K562 (cell line): Measurements from ENCODE around the gene THAP4. TPM values are rescaled to one million over a fixed set of nuclear protein-coding genes. Genes with fewer than 3 reads are reported as not detected.

ENCODE experiments used
- C11orf30 ChIP-seq: fragments of 450-650 bp; IDR thresholded peaks from 2 replicates; pipeline ENCODE4 v1.6.1; 2016; ENCODE audit warnings: low read depth, mild to moderate bottlenecking
- CXXC5 ChIP-seq: fragments of 250-450 bp; sonication (Bioruptor Pico); IDR thresholded peaks from 2 replicates; pipeline ENCODE4 v1.8.0; 2022; ENCODE audit warnings: inconsistent platforms, mild to moderate bottlenecking, moderate library complexity
- FOXK2 ChIP-seq, 2 experiments: fragments of 450-650 bp; IDR thresholded peaks in 1 of 2; conservative IDR thresholded peaks in 1 of 2; 2 replicates each; pipeline ENCODE4 v1.6.1; 2016; ENCODE audit warnings: low read depth in 2 of 2, mild to moderate bottlenecking in 1 of 2
- KAT7 ChIP-seq: sonication (generic); formaldehyde crosslinking; IDR thresholded peaks from 2 replicates; pipeline ENCODE4 v1.8.0; 2022; ENCODE audit warnings: missing genetic modification reagents, mild to moderate bottlenecking, borderline replicate concordance
- MAZ ChIP-seq, 2 experiments: fragments of 450-650 bp in 1 of 2; sonication (generic) in 1 of 2; formaldehyde crosslinking; IDR thresholded peaks in 1 of 2; conservative IDR thresholded peaks in 1 of 2; 2 replicates each; pipeline versions ENCODE4 v1.4.0 to v1.5.0; 2020; ENCODE audit warnings: mild to moderate bottlenecking in 1 of 2, missing genetic modification reagents in 1 of 2
- MEF2D ChIP-seq: conservative IDR thresholded peaks from 2 replicates; pipeline ENCODE4 v1.6.1; 2016; ENCODE audit warnings: low read depth, missing genetic modification characterization, missing compliant biosample characterization
- MYBL2 ChIP-seq, 2 experiments: fragments of 450-650 bp in 1 of 2; sonication (generic) in 1 of 2; formaldehyde crosslinking in 1 of 2; IDR thresholded peaks; 2 replicates each; pipeline versions ENCODE4 v1.6.1 to v1.8.1; 2017 to 2022; ENCODE audit warnings: borderline replicate concordance in 1 of 2, inconsistent platforms in 1 of 2, low read depth in 1 of 2, mild to moderate bottlenecking in 1 of 2, missing genetic modification reagents in 1 of 2, moderate library complexity in 1 of 2
- MYC ChIP-seq, 2 experiments: fragments of 250-450 bp in 1 of 2; sonication (Bioruptor Pico) in 1 of 2; IDR thresholded peaks; 2 replicates each; pipeline versions ENCODE4 v1.5.1 to v1.6.1; 2012 to 2021; ENCODE audit warnings: low read depth in 2 of 2, borderline replicate concordance in 1 of 2, improper control_type of control experiment in 1 of 2, low read length in 1 of 2, mild to moderate bottlenecking in 1 of 2, moderate library complexity in 1 of 2
- NCOA1 ChIP-seq: fragments of 450-650 bp; IDR thresholded peaks from 2 replicates; pipeline ENCODE4 v1.6.1; 2016; ENCODE audit warnings: low read depth
- PHF8 ChIP-seq: fragments of 200-600 bp; sonication (generic); IDR thresholded peaks from 2 replicates; pipeline ENCODE4 v1.6.1; 2012; ENCODE audit warnings: mixed run types, mild to moderate bottlenecking, inconsistent platforms, low read length, moderate library complexity, borderline replicate concordance
- SIN3A ChIP-seq, 2 experiments: fragments of 150-350 bp in 1 of 2; IDR thresholded peaks; 2 replicates each; pipeline ENCODE4 v1.6.1; 2011 to 2016; ENCODE audit warnings: borderline replicate concordance in 2 of 2, low read depth in 2 of 2, low read length in 2 of 2, mild to moderate bottlenecking in 2 of 2, moderate library complexity in 2 of 2; ENCODE audit not compliant: control insufficient read depth in 1 of 2
- SUPT5H ChIP-seq: fragments of 450-650 bp; IDR thresholded peaks from 2 replicates; pipeline ENCODE4 v1.6.1; 2016
- TAF9B ChIP-seq: fragments of 450-650 bp; IDR thresholded peaks from 2 replicates; pipeline ENCODE4 v1.6.1; 2018; ENCODE audit warnings: mild to moderate bottlenecking; ENCODE audit not compliant: partially characterized antibody
- TEAD1 ChIP-seq, 2 experiments: fragments of 450-650 bp in 1 of 2; sonication (generic) in 1 of 2; formaldehyde crosslinking; IDR thresholded peaks; 2 replicates each; pipeline versions ENCODE4 v1.4.0 to v1.8.0; 2020 to 2022; ENCODE audit warnings: mild to moderate bottlenecking in 2 of 2, missing genetic modification reagents in 1 of 2
- ZC3H8 ChIP-seq: fragments of 450-650 bp; IDR thresholded peaks from 2 replicates; pipeline ENCODE4 v1.6.1; 2017
- ZFX ChIP-seq: sonication (generic); formaldehyde crosslinking; IDR thresholded peaks from 2 replicates; pipeline ENCODE4 v1.8.0; 2022; ENCODE audit warnings: mild to moderate bottlenecking, missing genetic modification reagents, moderate library complexity
- ZNF740 ChIP-seq, 3 experiments: fragments of 200-800 bp in 1 of 3; sonication (Bioruptor generic) in 1 of 3; sonication (generic) in 1 of 3; formaldehyde crosslinking in 1 of 3; IDR thresholded peaks; 2 replicates each; pipeline versions ENCODE4 v1.6.1 to v1.8.0; 2016 to 2022; ENCODE audit warnings: mild to moderate bottlenecking in 2 of 3, missing compliant biosample characterization in 2 of 3, missing genetic modification characterization in 2 of 3, missing genetic modification reagents in 1 of 3
- polyA plus RNA-seq, 8 experiments: library from polyadenylated mRNA; depleted of rRNA in 4 of 8; stranded (reverse) in 5 of 8; unstranded in 3 of 8; fragments of >200 nt; fragmentation: Nextera tagmentation in 2 of 8; fragmentation: Illumina TruSeq in 1 of 8; extraction: Ambion mirVana in 2 of 8; extraction: Trizol in 1 of 8; gene quantifications; 2 replicates each; pipeline versions ENCODE4 v1.2.1 to v1.2.3, GENCODE V29; 2011 to 2014; ENCODE audit warnings: inconsistent platforms in 1 of 8, missing spikeins in 1 of 8
- total RNA-seq, 7 experiments: library from RNA; depleted of rRNA in 6 of 7; stranded (reverse); fragments of >200 nt in 6 of 7; fragmentation: Illumina TruSeq in 2 of 7; extraction: Trizol in 2 of 7; gene quantifications; 2 replicates each; pipeline versions ENCODE4 v1.2.1 to v1.2.3, GENCODE V29; 2011 to 2021; ENCODE audit warnings: low replicate concordance in 1 of 7
- TF ChIP-seq, protein P1 (sequence below): sonication (generic); formaldehyde crosslinking; IDR thresholded peaks from 2 replicates; pipeline ENCODE4 v1.8.1; 2023; ENCODE audit warnings: mild to moderate bottlenecking, missing genetic modification reagents, moderate library complexity
- TF ChIP-seq, protein P2 (sequence below): fragments of 450-650 bp; formaldehyde crosslinking; IDR thresholded peaks from 2 replicates; pipeline ENCODE4 v1.4.0; 2020; ENCODE audit warnings: mild to moderate bottlenecking, moderate library complexity
- TF ChIP-seq, protein P3 (sequence below): sonication (generic); formaldehyde crosslinking; IDR thresholded peaks from 2 replicates; pipeline ENCODE4 v1.8.0; 2022; ENCODE audit warnings: mild to moderate bottlenecking, low read depth, missing genetic modification reagents

The THAP4 gene
- total and polyA plus RNA-seq, 9 of the 15 experiments (the other 6 are each of a cell fraction or from before 2014, with no cell fraction given): 8.6 to 60.9 (median 43.9) TPM

DNA sequence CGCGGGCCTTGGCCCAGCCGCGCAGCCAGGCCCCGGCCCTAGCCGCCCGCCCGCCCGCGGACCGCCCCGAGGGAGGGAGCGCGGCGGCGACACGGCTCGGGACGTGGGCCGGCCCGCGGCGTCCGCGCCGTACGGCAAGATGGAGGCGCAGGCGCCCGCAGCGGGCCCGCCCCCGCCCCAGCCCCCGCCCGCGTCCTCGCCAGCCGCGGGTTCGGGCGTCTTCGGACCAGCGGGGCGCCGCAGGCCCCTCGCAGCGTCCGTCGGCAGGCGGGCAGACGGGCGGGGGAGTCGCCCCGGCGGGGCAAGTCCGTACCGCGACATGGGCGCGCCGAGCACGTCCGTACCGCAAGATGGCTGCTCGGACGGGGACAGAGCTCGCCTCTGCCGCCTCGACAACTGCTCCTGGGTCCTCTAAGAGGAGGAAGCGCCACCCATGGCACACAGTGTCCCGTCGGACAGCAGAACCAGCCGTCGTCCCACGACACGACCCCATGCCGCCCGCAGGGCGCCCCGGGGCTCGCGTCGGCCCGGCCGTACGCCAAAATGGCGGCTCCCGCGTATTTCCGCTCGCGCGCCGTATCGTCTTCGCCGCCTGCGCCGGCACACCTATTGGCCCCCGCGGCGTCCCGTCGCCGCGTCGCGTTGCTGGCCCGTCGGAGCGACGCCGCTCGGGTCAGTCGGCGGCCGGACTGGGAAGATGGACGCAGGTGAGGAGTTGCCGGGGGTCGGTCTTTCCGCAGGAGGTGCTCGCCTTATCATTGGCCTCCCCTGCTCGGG lies at the start of gene THAP4, which contains the start of gene ATG4B (continued):
- peak in 1 of 2 experiments; percentile 66; a peak in 2 of 4 replicates for TF ChIP-seq SIN3A (IDR thresholded peaks at IDR 0.05; ENCODE audit: borderline replicate concordance in 2 of 2, control insufficient read depth in 1 of 2, low read depth in 2 of 2, low read length in 2 of 2)
- peak; percentile 79; the same call in 1 of the 2 replicates for TF ChIP-seq PHF8
- peak in 1 of 2 experiments; percentile 17; a peak in 1 of 4 replicates for TF ChIP-seq TEAD1 (CRISPR knock-in tag; IDR thresholded peaks at IDR 0.05)
- peak; percentile 54; the same call in 1 of the 2 replicates for TF ChIP-seq MYC (IDR thresholded peaks at IDR 0.05; ENCODE audit: low read depth, low read length)
- TF ChIP-seq MYC (CRISPR knock-in tag; IDR thresholded peaks at IDR 0.05; ENCODE audit: borderline replicate concordance, low read depth): no peak
- TF ChIP-seq FOXK2 (conservative IDR thresholded peaks at IDR 0.05 in 1 of 2, IDR thresholded peaks at IDR 0.05 in 1 of 2; ENCODE audit: low read depth in 2 of 2): no peak
- no peak for TF ChIP-seq ZNF740 (CRISPR knock-in tag; IDR thresholded peaks at IDR 0.05)
- no peak for TF ChIP-seq ZNF740 (tag; IDR thresholded peaks at IDR 0.05)
- TF ChIP-seq SUPT5H: peak; percentile 60
- no peak for TF ChIP-seq KAT7
- peak; percentile 73 for TF ChIP-seq ZFX (CRISPR knock-in tag)
- TF ChIP-seq MAZ (CRISPR knock-in tag; conservative IDR thresholded peaks at IDR 0.05 in 1 of 2, IDR thresholded peaks at IDR 0.05 in 1 of 2): peak; percentile 69 to 82; a peak in 3 of 4 replicates
- TF ChIP-seq MEF2D (tag): no peak
- peak; percentile 93 for TF ChIP-seq CXXC5
- TF ChIP-seq, protein P1, sequence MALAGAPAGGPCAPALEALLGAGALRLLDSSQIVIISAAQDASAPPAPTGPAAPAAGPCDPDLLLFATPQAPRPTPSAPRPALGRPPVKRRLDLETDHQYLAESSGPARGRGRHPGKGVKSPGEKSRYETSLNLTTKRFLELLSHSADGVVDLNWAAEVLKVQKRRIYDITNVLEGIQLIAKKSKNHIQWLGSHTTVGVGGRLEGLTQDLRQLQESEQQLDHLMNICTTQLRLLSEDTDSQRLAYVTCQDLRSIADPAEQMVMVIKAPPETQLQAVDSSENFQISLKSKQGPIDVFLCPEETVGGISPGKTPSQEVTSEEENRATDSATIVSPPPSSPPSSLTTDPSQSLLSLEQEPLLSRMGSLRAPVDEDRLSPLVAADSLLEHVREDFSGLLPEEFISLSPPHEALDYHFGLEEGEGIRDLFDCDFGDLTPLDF (CRISPR knock-in tag): peak; percentile 68; the same call in 1 of the 2 replicates
- TF ChIP-seq TAF9B: no peak
- TF ChIP-seq ZC3H8: no peak
- TF ChIP-seq MYBL2 (IDR thresholded peaks at IDR 0.05; ENCODE audit: low read depth): 0 out of 2 replicates have a peak, but pooled peaks have one; percentile 18
- no peak for TF ChIP-seq MYBL2 (CRISPR knock-in tag; IDR thresholded peaks at IDR 0.05; ENCODE audit: borderline replicate concordance)
- TF ChIP-seq NCOA1: no peak
- TF ChIP-seq, protein P2, sequence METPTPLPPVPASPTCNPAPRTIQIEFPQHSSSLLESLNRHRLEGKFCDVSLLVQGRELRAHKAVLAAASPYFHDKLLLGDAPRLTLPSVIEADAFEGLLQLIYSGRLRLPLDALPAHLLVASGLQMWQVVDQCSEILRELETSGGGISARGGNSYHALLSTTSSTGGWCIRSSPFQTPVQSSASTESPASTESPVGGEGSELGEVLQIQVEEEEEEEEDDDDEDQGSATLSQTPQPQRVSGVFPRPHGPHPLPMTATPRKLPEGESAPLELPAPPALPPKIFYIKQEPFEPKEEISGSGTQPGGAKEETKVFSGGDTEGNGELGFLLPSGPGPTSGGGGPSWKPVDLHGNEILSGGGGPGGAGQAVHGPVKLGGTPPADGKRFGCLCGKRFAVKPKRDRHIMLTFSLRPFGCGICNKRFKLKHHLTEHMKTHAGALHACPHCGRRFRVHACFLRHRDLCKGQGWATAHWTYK (CRISPR knock-in tag): 0 out of 2 replicates have a peak, but pooled peaks have one; percentile 27
- TF ChIP-seq C11orf30: peak; percentile 95
- TF ChIP-seq, protein P3, sequence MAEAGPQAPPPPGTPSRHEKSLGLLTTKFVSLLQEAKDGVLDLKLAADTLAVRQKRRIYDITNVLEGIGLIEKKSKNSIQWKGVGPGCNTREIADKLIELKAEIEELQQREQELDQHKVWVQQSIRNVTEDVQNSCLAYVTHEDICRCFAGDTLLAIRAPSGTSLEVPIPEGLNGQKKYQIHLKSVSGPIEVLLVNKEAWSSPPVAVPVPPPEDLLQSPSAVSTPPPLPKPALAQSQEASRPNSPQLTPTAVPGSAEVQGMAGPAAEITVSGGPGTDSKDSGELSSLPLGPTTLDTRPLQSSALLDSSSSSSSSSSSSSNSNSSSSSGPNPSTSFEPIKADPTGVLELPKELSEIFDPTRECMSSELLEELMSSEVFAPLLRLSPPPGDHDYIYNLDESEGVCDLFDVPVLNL (CRISPR knock-in tag): no peak
